Endodermal cell (in vitro differentiated cells): ENCODE data around the gene NT5C2. TPM values are rescaled to one million over a fixed set of nuclear protein-coding genes. Genes with fewer than 3 reads are reported as not detected.
A peak's percentile ranks its signal among the peaks of the same experiment; 100 is the strongest.

ENCODE experiments used
- DNase-seq: peaks from one replicate; pipeline ENCODE4 v3.0.0-alpha.2; 2017
- H3K27ac ChIP-seq: 2 replicates; pipeline ENCODE4 v1.5.1; 2013; ENCODE audit warnings: mild to moderate bottlenecking, low read depth, low read length, moderate library complexity
- H3K27me3 ChIP-seq: 2 replicates; pipeline ENCODE4 v1.6.1; 2013; ENCODE audit warnings: mild to moderate bottlenecking, low read length, moderate library complexity; ENCODE audit not compliant: insufficient read depth, control insufficient read depth, poor library complexity, severe bottlenecking
- H3K36me3 ChIP-seq: 2 replicates; pipeline ENCODE4 v1.7.0; 2013; ENCODE audit warnings: mild to moderate bottlenecking, low read length, moderate library complexity; ENCODE audit not compliant: control insufficient read depth, insufficient read depth
- H3K4me1 ChIP-seq: one replicate; pipeline ENCODE4 v1.7.0; 2013; ENCODE audit warnings: low read length; ENCODE audit not compliant: control insufficient read depth, insufficient read depth
- H3K4me3 ChIP-seq: 2 replicates; pipeline ENCODE4 v1.5.1; 2013; ENCODE audit warnings: mild to moderate bottlenecking, low read length, moderate library complexity
- H3K9ac ChIP-seq: 2 replicates; pipeline ENCODE4 v1.6.1; 2013; ENCODE audit warnings: mild to moderate bottlenecking, low read length, moderate library complexity; ENCODE audit not compliant: poor library complexity, severe bottlenecking; ENCODE audit errors: extremely low read depth
- H3K9me3 ChIP-seq: 2 replicates; pipeline ENCODE4 v1.6.1; 2013; ENCODE audit warnings: mild to moderate bottlenecking, low read length, moderate library complexity; ENCODE audit not compliant: control insufficient read depth
- H3K27ac Mint-ChIP-seq: 2 replicates; pipeline ENCODE4 v1.8.0; 2020; ENCODE audit warnings: mixed read lengths
- H3K27me3 Mint-ChIP-seq: 2 replicates; pipeline ENCODE4 v1.8.0; 2021; ENCODE audit warnings: mild to moderate bottlenecking, mixed read lengths; ENCODE audit not compliant: insufficient read depth
- H3K36me3 Mint-ChIP-seq: 2 replicates; pipeline ENCODE4 v1.8.0; 2020; ENCODE audit warnings: low read depth, mixed read lengths
- H3K4me1 Mint-ChIP-seq: 2 replicates; pipeline ENCODE4 v1.8.0; 2020; ENCODE audit warnings: mixed read lengths
- H3K4me3 Mint-ChIP-seq: 2 replicates; pipeline ENCODE4 v1.8.0; 2020; ENCODE audit warnings: mild to moderate bottlenecking, moderate library complexity, mixed read lengths
- H3K9me3 Mint-ChIP-seq: 2 replicates; pipeline ENCODE4 v1.8.0; 2020; ENCODE audit warnings: mild to moderate bottlenecking, mixed read lengths
- CTCF ChIP-seq: fragments of 200-600 bp; sonication (generic); conservative IDR thresholded peaks from 2 replicates; pipeline ENCODE4 v1.5.0; 2021; ENCODE audit warnings: antibody characterized with exemption, mild to moderate bottlenecking
- WGBS, 2 experiments: methylation state at CpG; one replicate each; pipeline versions ENCODE4 v1.1.5 to v1.1.7; 2013; ENCODE audit warnings: missing lambda C conversion rate in 2 of 2, mixed read lengths in 1 of 2; ENCODE audit not compliant: insufficient coverage in 1 of 2, insufficient read length in 1 of 2; 5-methylcytosine and 5-hydroxymethylcytosine counted together
- total RNA-seq, 2 donors: library from RNA; stranded (reverse); fragmentation: NEBNext Ultra II Directional in 1 of 2; extraction: Animal tissue kit (Norgen Biotek cat#: 25700) in 1 of 2; gene quantifications; 2 replicates in 1 of 2; 3 replicates in 1 of 2; pipeline ENCODE4 v1.2.1, GENCODE V29; 2021

Gene NT5C2
- total RNA-seq, 2 donors from 2014 or later: 122 to 148 TPM

- Mint-ChIP-seq H3K36me3 (no peaks in the 10 kb centered on the region), H3K27me3 (no peaks in the 10 kb centered on the region), H3K4me3 (no peak overlapping the region), H3K27ac (no peak overlapping the region), H3K9me3 (no peaks in the 10 kb centered on the region), H3K4me1 (peaks cover 11% of the 10 kb centered on the region)
- Histone ChIP-seq H3K36me3 (no peaks in the 10 kb centered on the region), H3K4me3 (no peak overlapping the region), H3K4me1 (no peaks in the 10 kb centered on the region), H3K9ac (no peak overlapping the region), H3K9me3 (no peaks in the 10 kb centered on the region), H3K27me3 (no peaks in the 10 kb centered on the region), H3K27ac (no peak overlapping the region)
- DNase-seq: peak; percentile 63
- 82 to 83% methylated on average over 7 of the region's 7 CpGs for WGBS, 2 experiments
- peak; percentile 67 for TF ChIP-seq CTCF
Observed at GRCh38 chr10:103042908-103043307, 150.2 kb downstream of the NT5C2 start.

- H3K9me3 Mint-ChIP-seq: no peaks in the 10 kb centered on the region
- H3K4me3 ChIP-seq: no peak overlapping the region
- H3K9ac ChIP-seq: no peak overlapping the region
- no peaks in the 10 kb centered on the region for H3K4me1 ChIP-seq
- 75 to 92% methylated on average over 2 to 5 of the region's 5 CpGs for WGBS, 2 experiments
- no peaks in the 10 kb centered on the region for H3K36me3 Mint-ChIP-seq
- no peak for TF ChIP-seq CTCF
- H3K27me3 ChIP-seq: no peaks in the 10 kb centered on the region
- no peak overlapping the region for H3K27ac Mint-ChIP-seq
- H3K4me3 Mint-ChIP-seq: no peak overlapping the region
- H3K9me3 ChIP-seq: no peaks in the 10 kb centered on the region
- no peak overlapping the region for H3K27ac ChIP-seq
- no peaks in the 10 kb centered on the region for H3K36me3 ChIP-seq
- H3K27me3 Mint-ChIP-seq: no peaks in the 10 kb centered on the region
- H3K4me1 Mint-ChIP-seq: peaks cover 11% of the 10 kb centered on the region
- DNase-seq: peak; percentile 84
Observed at GRCh38 chr10:103042129-103042528, 150.9 kb downstream of the NT5C2 start.

GRCh38 chr10:103041391-103041790, 151.7 kb downstream of the NT5C2 start:
- H3K27ac ChIP-seq: no peak overlapping the region
- H3K36me3 Mint-ChIP-seq: no peaks in the 10 kb centered on the region

More at GRCh38 chr10:103041391-103041790, 151.7 kb downstream of the NT5C2 start:
- Mint-ChIP-seq H3K9me3 (no peaks in the 10 kb centered on the region), H3K27me3 (no peaks in the 10 kb centered on the region), H3K4me3 (no peak overlapping the region), H3K27ac (no peak overlapping the region), H3K4me1 (peaks cover 12% of the 10 kb centered on the region)
- no peak for TF ChIP-seq CTCF
- no peaks in the 10 kb centered on the region for H3K36me3 ChIP-seq
- H3K4me1 ChIP-seq: no peaks in the 10 kb centered on the region
- DNase-seq: no peak
- no peak overlapping the region for H3K9ac ChIP-seq
- H3K9me3 ChIP-seq: no peaks in the 10 kb centered on the region
- no peak overlapping the region for H3K4me3 ChIP-seq
- H3K27me3 ChIP-seq: no peaks in the 10 kb centered on the region
- 77 to 87% methylated on average over 2 to 6 of the region's 6 CpGs for WGBS, 2 experiments
